ENCODE data around the gene C2CD3. TPM values are rescaled to one million over a fixed set of nuclear protein-coding genes. Genes with fewer than 3 reads are reported as not detected.

The C2CD3 gene
- total RNA-seq, 1 donor from 2014 or later, result 53.7 TPM

DNA sequence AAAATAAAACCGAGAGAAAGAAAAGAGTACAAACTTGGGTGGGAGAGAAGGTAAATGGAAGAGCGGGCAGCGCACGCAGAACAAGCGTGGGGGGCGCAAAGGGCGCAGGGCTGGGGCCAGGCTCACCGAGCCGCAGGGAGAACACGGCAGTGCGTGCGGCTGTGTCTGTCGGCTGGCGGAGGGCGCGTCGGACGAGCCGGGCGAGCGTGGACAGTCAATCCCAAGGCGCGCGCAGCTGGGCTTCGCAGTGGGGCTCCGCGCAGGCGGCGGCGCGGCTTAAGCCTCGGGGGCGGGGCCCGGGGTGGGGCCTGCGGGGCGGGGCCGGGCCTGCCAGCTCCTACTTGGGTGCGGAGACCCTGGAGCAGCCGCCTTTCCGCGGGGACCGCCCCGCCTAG, 188.2 kb downstream of the C2CD3 start, which contains the start of gene UCP2:
Gene UCP2 (minus strand): TSS at position 249 of the 395 bp plus-strand sequence. CDS start 4,465 bp downstream, outside the sequence.
- no peaks in the 10 kb centered on the region for H3K36me3 ChIP-seq (ENCODE audit: insufficient read depth, low read length)
- peak within 1 kb of the TSS; percentile 89 for H3K4me3 Mint-ChIP-seq (ENCODE audit: unreplicated experiment)
- H3K9ac ChIP-seq (ENCODE audit: low read length), result peak within 1 kb of the TSS; percentile 83
- H2AFZ ChIP-seq (ENCODE audit: low read depth, low read length), result peak within 1 kb of the TSS; percentile 98
- peaks cover 4% of the 10 kb centered on the region for H4K20me1 ChIP-seq (ENCODE audit: insufficient read depth, low read length)
- no peak for TF ChIP-seq EZH2 (IDR thresholded peaks at IDR 0.05; ENCODE audit: insufficient read depth, low read length)
- TF ChIP-seq, protein P1, sequence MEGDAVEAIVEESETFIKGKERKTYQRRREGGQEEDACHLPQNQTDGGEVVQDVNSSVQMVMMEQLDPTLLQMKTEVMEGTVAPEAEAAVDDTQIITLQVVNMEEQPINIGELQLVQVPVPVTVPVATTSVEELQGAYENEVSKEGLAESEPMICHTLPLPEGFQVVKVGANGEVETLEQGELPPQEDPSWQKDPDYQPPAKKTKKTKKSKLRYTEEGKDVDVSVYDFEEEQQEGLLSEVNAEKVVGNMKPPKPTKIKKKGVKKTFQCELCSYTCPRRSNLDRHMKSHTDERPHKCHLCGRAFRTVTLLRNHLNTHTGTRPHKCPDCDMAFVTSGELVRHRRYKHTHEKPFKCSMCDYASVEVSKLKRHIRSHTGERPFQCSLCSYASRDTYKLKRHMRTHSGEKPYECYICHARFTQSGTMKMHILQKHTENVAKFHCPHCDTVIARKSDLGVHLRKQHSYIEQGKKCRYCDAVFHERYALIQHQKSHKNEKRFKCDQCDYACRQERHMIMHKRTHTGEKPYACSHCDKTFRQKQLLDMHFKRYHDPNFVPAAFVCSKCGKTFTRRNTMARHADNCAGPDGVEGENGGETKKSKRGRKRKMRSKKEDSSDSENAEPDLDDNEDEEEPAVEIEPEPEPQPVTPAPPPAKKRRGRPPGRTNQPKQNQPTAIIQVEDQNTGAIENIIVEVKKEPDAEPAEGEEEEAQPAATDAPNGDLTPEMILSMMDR (IDR thresholded peaks at IDR 0.05; ENCODE audit: insufficient read depth, low read depth, low read length), result no peak
- H3K36me3 Mint-ChIP-seq (ENCODE audit: low read depth, unreplicated experiment), result peaks cover 14% of the 10 kb centered on the region
- FAIRE-seq, result no peak
- H3K4me1 ChIP-seq (ENCODE audit: insufficient read depth, low read length), result peaks cover 12% of the 10 kb centered on the region
- no peaks in the 10 kb centered on the region for H3K79me2 ChIP-seq (ENCODE audit: insufficient read depth, low read length)
- peak within 1 kb of the TSS; percentile 97 for H3K4me2 ChIP-seq (ENCODE audit: low read length)
- peaks cover 25% of the 10 kb centered on the region for H3K4me1 Mint-ChIP-seq (ENCODE audit: low read depth, unreplicated experiment)
- H3K9me3 Mint-ChIP-seq (ENCODE audit: unreplicated experiment), result no peaks in the 10 kb centered on the region
- H3K27me3 ChIP-seq (ENCODE audit: insufficient read depth, low read length), result no peaks in the 10 kb centered on the region
- H3K27me3 Mint-ChIP-seq (ENCODE audit: low read depth, unreplicated experiment), result no peaks in the 10 kb centered on the region
- no peaks in the 10 kb centered on the region for H3K9me3 ChIP-seq (ENCODE audit: insufficient read depth, low read depth, low read length)
- H3K27ac ChIP-seq (ENCODE audit: low read depth, low read length), result peak within 1 kb of the TSS; percentile 57
- no peak for DNase-seq (ENCODE audit: low read depth)
- peak within 1 kb of the TSS; percentile 78 for H3K4me3 ChIP-seq (ENCODE audit: insufficient read depth, low read depth, low read length)
- peak within 1 kb of the TSS; percentile 35 for H3K27ac Mint-ChIP-seq (ENCODE audit: unreplicated experiment)

DNA sequence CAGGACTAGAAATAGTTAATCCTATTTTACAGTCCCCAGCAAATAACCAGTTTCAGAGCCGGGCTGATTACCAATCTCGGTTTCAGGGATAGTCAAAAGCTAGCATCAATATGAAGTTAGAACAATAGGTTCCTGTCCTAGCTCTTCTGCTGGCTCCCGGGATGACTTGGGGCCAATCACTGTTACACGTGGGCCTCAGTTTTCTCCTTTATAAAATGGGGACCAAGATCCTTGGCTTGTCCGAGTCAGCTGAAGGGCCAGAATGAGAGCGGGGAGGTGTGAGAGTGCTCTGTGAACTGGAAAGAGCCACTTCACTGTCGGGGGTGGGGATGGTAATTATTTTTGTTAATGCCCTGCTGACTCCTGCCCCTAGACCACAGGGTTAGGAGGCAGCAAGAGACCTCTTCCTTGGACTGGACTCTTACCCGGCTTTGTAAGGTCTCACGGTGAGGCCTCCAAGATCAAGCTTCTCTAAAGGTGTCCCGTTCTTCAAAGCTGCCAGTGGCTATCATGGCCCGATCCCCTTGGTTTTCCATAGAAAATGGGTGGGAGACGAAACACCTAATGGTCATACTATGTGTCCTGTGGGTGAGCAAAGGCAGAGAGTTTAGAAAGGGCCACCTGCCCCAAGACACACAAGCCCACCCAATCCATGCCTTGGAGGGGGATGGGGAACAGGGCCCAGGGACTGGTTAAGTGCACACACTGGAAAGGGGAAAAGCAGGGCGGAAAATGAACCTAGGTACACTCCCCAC, 189.6 kb downstream of the C2CD3 start:
- H3K4me2 ChIP-seq (ENCODE audit: low read length), result peak overlapping the region; percentile 97

More for the DNA sequence above, 189.6 kb downstream of the C2CD3 start:
- Histone ChIP-seq H3K79me2 (ENCODE audit: insufficient read depth, low read length) (no peaks in the 10 kb centered on the region), H3K4me3 (ENCODE audit: insufficient read depth, low read depth, low read length) (peak overlapping the region; percentile 78), H2AFZ (ENCODE audit: low read depth, low read length) (no peak overlapping the region), H4K20me1 (ENCODE audit: insufficient read depth, low read length) (peaks cover 4% of the 10 kb centered on the region), H3K27me3 (ENCODE audit: insufficient read depth, low read length) (no peaks in the 10 kb centered on the region), H3K9ac (ENCODE audit: low read length) (no peak overlapping the region), H3K9me3 (ENCODE audit: insufficient read depth, low read depth, low read length) (no peaks in the 10 kb centered on the region), H3K36me3 (ENCODE audit: insufficient read depth, low read length) (peaks cover 2% of the 10 kb centered on the region), H3K4me1 (ENCODE audit: insufficient read depth, low read length) (peaks cover 12% of the 10 kb centered on the region), H3K27ac (ENCODE audit: low read depth, low read length) (no peak overlapping the region)
- no peaks in the 10 kb centered on the region for H3K9me3 Mint-ChIP-seq (ENCODE audit: unreplicated experiment)
- DNase-seq (ENCODE audit: low read depth) (no peak), FAIRE-seq (no peak)
- peaks cover 25% of the 10 kb centered on the region for H3K4me1 Mint-ChIP-seq (ENCODE audit: low read depth, unreplicated experiment)
- no peak overlapping the region for H3K27ac Mint-ChIP-seq (ENCODE audit: unreplicated experiment)
- no peaks in the 10 kb centered on the region for H3K27me3 Mint-ChIP-seq (ENCODE audit: low read depth, unreplicated experiment)
- H3K4me3 Mint-ChIP-seq (ENCODE audit: unreplicated experiment), result peak overlapping the region; percentile 85
- TF ChIP-seq, protein P1 (IDR thresholded peaks at IDR 0.05; ENCODE audit: insufficient read depth, low read depth, low read length), result no peak
- TF ChIP-seq EZH2 (IDR thresholded peaks at IDR 0.05; ENCODE audit: insufficient read depth, low read length), result no peak
- H3K36me3 Mint-ChIP-seq (ENCODE audit: low read depth, unreplicated experiment), result peaks cover 24% of the 10 kb centered on the region

Data from astrocyte (in vitro differentiated cells and primary cell).